Vagina (tissue), 2 donors: ENCODE results near the gene CMPK2.
"Not testable (repeated sequence)": the region's sequence is repeated elsewhere in the genome, so short reads cannot be mapped to it uniquely, and the experiment has no call there.

ENCODE experiments used
- POLR2A ChIP-seq, 2 donors: fragments of 450-650 bp; IDR thresholded peaks; one replicate each; pipeline ENCODE4 v1.6.1; 2017; ENCODE audit warnings: antibody characterized with exemption in 2 of 2, mild to moderate bottlenecking in 2 of 2, moderate library complexity in 2 of 2
- POLR2AphosphoS5 ChIP-seq, 2 donors: sonication (generic); formaldehyde crosslinking; IDR thresholded peaks; one replicate each; pipeline ENCODE4 v1.9.0; 2017; ENCODE audit warnings: antibody characterized with exemption in 2 of 2, mild to moderate bottlenecking in 2 of 2, low read depth in 1 of 2; ENCODE audit not compliant: insufficient read depth in 1 of 2

- TF ChIP-seq POLR2AphosphoS5 (IDR thresholded peaks at IDR 0.05; ENCODE audit: insufficient read depth in 1 of 2, low read depth in 1 of 2); POLR2A (IDR thresholded peaks at IDR 0.05): not testable (repeated sequence)
These were observed 36.9 kb upstream of the CMPK2 start for GRCh38 chr2:6902581-6902980.
